Activated CD4-positive, alpha-beta T cell treated with anti-CD3 and anti-CD28 coated beads, Interleukin-2, amount 50 U/mL, for 1 hour (primary cell): ENCODE results near the gene TNFRSF4.
"Not testable (repeated sequence)": the region's sequence is repeated elsewhere in the genome, so short reads cannot be mapped to it uniquely, and the experiment has no call there.

Source experiments
- DNase-seq: peaks from one replicate; pipeline ENCODE4 v3.0.0-alpha.2; 2020

TNFRSF4 gene

DNA sequence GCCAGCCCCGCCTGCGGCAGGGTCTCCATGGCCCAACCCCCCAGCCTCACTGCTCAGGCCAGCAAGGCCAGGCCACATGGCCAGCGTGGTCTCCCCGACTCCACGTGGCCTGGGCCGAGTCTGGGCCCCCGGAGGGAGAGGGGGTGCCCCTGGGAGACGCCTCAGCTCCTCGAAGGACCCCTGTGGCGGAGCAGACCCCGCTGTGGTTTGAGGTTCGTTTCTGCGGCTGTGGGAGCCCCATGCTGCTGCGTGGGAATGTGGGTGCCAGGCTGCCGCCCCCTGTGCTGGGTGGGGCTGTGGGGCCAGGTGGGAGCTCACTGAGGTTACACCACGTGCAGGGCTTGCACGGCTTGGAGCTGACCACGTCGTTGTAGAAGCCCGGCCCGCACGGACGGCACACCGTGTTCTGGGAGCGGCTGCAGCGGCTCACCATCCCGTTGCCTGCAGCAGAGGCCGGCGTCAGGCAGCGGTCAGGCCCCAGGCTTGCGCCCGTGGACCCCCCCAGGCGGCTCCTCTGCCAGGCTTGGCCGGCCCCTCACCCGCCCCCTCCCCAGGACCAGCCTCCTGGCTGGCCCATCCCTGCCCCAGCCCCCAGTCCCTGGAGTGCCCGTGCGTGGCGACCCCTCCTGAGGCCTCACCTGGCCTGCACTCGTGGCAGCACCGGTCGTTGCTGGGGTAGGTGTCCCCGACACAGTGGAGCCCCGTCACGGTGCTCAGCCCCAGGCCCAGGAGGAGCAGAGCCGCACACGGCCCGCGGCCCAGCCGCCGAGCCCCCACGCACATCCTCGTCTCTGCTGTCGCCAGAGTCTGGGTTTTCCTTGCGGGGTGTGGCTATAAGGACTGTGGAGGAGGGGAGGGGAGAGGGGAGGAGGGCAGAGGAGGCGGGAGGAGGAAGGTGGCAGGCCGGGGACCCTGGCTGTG lies at the start of gene TNFRSF4:
Gene TNFRSF4, minus strand, starts transcription at position 809 of the 921 bp plus-strand sequence. Its CDS starts 26 bp downstream, at position 783.
- DNase-seq: peak; percentile 31

DNA sequence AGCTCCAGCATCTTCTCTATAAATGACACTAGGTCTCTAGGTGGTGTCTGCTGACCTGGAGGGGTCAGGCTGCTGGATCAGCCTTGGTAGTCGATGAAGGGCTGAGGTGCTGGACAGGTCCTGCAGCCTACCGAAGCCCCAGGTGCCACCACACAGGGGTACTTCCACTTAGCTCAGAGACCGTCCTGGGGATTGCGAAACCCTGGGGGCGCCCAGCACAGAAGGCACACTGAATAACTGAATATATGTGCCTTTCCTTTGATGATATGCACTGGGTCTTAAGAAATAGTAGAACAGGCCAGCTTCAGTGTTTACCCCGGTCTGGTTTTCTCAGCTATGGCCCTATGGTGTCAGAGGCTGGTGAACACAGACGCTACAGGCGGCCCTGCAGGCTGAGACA lies 48.8 kb upstream of the TNFRSF4 start:
- no peak for DNase-seq

DNA sequence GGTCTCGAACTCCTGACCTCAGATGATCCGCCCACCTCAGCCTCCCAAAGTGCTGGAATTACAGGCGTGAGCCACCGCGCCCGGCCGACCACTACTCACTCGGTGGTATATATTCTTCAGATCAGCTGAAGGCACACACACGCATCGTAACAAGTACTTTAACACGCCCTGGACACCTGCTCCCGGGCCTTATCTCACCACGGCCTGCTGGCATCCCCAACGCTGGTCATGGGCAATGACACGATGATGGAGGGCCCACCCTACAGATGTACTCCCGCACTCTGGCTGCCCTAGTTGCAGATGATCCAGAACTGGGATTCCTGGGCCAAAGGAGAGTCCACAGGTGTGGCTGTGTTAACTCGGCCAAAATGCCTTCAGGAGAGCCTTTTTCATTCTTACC lies 48.1 kb upstream of the TNFRSF4 start:
- DNase-seq: no peak

DNA sequence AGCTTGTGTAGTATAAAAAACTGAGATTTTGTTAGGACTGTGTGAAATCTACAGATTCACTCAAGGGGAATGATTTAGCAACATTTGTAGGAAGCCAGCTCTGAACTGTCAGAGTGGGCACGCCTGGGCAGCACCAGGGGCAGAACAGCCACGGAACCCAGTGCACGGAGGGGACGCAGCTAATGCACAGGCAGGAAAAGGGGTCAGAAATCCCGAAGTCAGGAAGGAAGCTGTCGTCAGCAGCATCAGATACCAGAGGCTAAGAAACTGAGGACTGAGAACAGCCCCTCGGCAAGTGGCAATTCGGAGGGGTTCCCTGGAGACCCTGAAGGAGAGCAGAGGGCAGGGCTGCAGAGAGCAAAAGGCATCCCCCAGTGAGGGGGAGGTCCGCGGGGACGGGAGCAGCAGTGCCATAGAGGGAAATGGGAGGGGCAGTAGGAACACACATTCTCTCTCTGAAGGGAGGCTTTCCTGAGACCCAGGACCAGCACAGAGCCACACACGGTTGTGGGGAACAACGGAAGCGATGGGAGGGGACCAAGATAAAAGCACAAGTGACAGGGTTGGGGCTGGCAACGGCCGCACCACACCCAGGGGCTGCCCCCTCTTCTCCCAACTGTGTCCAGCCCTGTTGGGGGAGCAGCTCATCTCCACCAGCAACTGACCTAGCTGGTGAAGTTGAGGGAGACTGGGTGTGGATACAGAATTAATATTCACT lies 47.0 kb upstream of the TNFRSF4 start:
- DNase-seq: no peak

DNA sequence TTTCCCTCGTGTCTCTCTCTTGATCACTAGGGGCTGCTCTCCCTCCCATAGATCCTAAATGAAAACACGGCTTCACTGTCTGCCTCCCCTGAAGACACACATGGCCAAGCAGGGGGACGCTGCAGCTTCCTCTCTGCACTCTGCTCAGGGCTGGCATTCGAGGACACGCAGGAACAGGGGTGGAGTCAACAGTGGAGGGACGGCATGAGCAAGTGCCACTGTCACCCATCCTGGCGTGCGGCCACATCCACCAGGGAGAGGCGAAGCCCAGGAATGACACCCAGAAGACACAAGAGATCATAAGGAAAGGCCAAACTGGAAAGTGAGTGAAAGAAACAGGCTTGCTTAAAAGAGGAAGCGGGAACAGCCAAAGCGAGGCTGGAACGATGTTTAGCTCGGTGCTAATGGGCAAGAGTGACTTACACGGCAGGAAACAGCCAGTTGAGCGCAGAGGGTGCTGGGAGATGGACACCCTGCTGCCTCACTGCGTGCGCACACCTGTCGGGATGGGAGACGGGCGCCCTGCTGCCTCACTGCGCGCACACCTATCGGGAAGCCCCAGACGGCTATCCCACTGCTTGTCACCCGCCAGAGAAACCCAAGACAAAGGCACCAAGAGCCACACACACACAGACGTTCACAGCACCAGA lies 46.1 kb upstream of the TNFRSF4 start:
- DNase-seq: no peak

DNA sequence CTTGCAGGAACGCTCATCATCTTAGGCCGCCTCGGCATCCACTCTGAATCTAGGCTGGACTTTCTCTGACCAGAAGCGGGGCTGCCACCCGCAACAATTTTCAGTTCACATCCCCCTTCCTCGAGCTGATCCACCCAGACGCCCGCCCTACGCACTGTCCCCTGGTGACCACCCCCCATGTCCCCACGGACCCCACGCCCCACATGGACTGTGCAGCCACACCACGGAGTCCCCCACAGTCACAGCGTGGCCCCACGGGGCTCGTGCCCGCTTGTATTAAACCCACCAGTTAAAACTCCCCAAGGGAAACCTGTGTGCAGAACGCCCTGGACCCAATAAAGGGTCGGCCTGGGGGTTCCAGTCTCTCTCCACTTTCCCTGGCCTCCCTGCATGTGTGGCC lies 45.6 kb upstream of the TNFRSF4 start:
- no peak for DNase-seq

DNA sequence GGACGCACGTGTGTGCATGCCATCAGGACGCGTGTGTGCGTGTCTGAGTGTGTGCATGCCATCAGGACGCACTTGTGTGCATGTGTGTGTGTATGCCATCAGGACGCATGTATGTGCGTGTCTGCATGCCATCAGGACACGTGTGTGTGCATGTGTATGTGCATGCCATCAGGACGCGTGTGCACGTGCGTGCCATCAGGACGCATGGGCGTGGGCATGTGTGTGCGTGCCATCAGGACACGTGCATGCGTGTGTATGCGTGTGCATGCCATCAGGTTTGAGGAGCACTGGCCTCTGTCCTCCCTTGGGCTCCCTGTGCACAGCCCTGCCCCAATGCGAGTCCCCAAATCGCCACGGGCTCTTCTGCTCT lies 45.2 kb upstream of the TNFRSF4 start:
- DNase-seq: no peak

DNA sequence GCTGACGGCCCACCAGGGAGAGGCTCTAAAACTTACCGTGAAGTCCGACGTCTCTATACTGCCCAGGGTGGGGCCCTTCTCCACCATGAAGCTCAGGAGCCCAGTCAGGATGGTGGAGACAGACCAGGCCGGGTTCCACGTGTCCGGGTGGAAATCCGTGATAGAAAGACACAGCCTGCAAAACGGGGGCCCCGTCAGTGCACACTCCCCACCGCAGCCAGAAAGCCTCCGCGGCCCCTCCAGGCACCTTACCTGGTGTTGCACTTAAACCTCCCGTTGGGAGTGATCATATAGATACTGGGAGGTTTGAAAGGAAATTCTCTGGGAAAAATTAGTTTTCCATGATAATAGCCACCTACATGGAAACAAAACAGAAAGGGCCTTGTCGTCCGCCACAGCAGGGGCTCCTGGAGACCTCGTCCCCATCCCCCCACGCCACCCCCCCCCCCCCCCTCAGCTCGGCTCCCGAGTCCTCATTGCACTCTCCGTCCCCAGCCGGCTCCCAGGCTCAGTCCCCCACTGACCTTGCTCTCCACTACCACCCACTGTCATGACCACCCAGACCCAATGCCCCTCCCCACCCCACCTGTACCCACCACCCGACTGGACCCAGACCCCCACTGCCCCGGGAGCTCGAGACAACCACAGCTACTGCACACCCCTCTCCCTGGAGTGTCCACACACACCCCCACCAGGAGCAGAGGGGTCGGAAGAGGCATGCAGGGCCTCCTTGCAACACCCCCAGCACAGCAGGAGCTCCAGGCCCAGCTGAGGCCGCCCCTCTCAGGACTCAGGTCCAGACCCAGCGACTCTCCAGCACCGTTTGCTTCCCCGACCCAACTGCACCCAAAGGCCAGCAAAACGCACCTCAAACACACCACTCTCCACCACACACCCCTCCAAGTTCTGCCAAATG lies 43.3 kb upstream of the TNFRSF4 start:
- DNase-seq: no peak

DNA sequence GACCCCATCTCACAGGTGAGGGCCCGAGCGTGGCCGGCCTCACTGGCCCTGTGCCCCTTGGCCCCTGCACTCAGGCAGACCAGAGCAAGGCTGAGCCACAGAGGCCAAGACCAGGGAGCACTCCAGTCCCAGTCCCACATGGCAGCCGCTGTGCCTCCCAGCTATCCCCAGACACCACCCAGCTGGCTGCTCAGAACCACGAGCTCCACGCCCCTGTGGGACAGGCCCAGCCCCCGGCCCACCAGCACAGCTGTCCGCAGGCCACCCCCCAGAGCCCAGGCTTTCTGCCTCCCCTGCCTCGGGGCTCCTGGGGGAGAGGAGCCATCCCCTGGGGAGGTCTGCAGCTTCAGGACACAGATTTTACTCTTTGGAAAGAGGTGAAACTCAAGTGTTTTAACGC lies 41.7 kb upstream of the TNFRSF4 start:
- DNase-seq: no peak

DNA sequence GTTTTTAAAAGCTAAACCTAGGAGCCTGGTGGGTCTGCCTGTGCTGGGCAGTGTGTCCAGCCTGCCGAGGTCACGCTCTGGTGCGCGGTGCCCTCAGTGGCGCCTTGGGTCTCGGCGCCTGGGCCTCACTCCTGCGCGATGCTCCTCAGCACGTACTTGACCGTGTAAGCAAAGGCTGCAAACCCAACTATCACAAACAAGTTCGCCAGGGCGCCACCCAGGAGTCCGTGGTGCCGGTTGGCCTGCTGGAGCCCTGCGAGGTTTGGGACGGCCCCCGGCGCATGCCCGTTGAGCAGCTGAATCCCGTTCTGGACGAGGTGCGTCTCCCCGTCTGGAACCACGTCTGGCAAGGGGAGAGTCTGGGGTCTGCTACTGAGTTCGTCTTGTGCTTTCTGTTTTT lies 41.1 kb upstream of the TNFRSF4 start:
- DNase-seq: no peak

DNA sequence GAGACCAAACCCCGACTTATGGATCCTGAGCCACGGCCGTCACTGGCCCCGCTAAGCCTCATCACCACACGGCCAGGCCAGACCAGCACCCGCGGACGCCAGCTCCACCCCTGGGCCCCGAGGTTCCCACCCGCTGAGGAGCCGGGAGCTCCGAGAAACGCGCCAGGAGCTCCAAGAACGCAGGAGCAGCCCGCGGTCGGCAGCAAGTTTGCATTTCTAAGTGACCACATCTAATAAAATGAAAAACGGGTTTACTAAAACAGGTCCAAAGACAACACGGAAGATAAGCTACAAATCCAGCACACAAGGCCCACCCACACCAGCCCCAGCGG lies 40.7 kb upstream of the TNFRSF4 start:
- no peak for DNase-seq

DNA sequence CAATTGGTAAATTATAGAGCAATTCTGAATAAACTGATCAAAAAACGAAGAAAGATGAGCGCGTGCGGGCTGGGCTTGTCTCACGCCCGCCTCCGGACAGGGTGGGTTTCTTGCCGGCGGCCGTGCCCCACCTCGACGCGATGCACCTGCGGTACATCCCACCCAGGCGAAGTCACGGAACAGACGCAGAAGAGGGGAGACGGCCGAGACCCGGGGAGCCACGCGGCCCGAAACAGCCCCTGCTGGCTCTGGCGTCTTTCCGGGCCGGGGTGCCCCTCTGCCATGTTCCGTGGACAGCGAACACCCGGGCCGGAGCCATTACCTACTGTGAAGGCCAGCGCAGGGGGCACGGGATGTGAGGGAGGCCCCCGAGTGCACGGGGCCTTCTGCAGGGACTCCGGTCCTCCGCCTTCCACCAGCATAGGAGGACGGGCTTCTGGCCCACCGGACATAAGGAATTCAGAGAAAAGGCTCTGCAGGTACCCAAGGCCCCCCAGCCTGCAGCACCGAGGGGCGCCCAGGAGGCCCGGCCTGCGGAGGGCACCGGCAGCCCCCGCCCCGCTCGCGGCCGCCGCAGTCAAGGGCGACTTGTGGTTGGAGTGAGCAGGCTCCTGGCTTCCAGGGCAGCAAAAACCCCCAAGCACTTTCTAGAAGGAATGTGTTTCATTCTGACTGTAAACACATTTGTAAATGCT lies 40.2 kb upstream of the TNFRSF4 start:
- no peak for DNase-seq

DNA sequence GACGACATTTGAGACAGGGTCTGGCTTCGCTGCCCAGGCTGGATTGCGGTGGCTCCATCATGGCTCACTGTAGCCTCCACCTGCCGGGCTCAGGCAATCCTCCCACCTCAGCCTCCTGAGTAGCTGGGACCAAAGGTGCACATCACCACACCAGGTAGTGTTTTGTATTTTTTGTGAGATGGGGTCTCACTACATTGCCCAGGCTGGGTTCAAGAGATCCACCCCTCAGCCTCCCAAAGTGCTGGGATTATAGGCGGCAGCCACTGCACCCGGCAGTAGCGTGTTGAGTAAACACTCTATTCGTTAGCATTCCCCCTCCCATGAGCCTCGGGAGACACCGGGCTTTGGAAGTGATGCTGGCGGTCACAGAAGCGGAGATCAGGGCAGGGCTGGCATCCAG lies 39.4 kb upstream of the TNFRSF4 start:
- DNase-seq: no peak

DNA sequence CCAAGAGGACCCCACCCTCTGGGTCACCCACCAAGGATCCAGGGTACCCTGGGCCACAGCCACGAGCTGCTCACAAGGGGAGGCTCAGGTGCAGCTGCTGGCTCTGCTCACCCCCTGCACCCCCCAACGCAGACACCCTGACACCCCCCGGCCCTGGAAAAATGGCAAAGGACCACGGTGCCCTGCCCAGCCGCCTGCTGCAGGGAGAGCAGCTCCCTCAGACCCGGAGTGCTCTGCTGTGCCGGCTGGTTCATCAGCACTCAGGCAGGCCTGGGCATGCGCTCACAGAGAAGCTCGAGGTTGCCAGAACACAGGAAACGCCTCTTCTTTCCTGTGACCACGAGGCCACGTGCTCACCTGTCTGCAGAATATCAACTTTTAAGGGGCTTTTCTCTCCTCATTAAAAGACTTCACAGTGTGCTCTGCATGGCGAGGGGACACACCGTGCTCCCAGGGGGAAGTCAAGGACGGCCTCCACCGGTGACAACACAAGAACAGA lies 36.9 kb upstream of the TNFRSF4 start:
- peak; percentile 62 for DNase-seq

DNA sequence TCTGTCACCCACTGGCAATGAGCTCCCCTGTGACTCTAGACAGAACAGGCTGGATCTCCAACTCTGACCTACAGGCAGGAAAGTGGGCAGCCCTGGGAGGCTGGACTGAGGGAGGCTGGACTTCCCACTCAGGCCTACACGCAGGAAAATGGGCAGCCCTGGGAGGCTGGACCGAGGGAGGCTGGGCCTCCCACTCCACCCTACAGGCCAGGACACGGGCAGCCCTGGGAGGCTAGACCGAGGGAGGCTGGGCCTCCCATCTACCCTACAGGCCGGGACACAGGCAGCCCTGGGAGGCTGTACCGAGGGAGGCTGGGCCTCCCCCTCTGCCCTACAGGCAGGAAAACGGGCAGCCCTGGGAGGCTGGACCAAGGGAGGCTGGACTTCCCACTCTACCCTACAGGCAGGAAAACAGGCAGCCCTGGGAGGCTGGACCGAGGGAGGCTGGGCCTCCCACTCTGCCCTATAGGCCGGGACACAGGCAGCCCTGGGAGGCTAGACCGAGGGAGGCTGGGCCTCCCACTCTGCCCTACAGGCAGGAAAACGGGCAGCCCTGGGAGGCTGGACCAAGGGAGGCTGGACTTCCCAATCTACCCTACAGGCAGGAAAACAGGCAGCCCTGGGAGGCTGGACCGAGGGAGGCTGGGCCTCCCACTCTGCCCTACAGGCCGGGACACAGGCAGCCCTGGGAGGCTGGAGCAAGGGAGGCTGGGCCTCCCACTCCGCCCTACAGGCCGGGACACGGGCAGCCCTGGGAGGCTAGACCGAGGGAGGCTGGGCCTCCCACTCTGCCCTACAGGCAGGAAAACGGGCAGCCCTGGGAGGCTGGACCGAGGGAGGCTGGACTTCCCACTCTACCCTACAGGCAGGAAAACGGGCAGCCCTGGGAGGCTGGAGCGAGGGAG lies 34.3 kb upstream of the TNFRSF4 start:
- not testable (repeated sequence) for DNase-seq

DNA sequence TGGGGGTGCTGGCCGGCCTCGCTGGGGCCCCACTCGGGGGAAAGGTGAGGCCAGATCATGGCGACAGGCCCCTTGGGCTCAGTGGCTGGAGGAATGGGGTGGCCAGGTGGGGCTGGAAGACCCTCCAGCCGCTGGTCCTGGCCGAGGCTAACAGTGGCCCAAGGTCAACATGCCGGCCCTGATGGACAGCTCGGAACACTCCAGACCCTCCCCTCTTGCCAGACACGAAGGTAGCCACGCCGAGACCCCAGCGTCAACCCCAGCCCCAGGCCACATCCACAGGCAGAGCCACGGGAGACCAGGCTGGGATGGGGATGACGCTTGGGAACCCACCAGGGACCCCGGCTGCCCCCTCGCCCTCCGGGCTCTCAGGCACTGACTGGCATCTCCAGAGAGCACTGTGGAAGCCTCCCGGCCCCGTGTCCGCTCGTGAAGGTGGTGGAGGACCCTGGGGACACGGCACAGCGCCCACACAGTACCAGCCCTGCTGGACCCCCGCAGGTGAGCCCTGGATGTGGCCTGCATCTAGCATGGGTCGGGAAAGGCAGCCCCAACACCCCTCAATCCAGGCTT lies 33.5 kb upstream of the TNFRSF4 start:
- DNase-seq: no peak

DNA sequence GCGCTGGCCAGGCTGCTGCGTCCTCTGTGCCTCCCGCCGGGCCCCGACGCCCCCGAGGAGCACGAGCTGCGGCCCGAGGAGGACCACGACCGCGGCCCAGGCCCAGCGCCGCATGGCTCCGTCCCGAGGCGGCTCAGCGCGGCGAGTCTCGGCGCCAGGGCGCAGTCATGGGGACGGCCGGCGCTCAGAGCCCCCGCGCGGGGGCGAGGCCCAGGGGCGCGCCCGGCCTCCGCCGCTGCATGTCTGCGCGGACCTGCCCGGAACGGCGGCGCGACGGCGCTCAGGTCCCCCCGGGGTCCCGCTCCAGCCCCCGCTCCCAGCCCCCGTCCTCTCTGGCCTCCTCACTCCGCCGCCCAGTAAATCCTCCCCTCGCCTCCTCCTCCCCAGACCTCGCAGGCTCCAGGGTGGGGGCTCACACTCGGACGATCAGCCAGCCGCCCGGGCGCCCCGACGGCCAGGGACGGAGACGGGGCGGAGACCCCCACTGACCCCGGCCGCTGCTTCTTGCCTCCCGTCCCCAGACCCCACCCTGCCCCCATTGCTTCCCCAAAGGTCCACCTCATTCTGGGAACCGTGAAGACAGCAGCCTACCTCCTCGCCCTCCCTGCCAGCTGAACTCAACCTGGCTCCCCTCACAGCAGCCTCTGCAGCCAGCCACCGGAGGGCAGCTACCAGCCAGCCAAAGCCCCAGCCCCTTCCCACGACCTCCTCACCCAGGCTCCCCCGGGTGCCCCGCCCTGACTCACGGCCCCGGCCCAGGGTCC lies 32.8 kb upstream of the TNFRSF4 start, which contains the start of gene C1QTNF12:
Gene C1QTNF12, minus strand, starts transcription at position 146 of the 764 bp plus-strand sequence. Its CDS starts 32 bp downstream, at position 114.
- DNase-seq: no peak

DNA sequence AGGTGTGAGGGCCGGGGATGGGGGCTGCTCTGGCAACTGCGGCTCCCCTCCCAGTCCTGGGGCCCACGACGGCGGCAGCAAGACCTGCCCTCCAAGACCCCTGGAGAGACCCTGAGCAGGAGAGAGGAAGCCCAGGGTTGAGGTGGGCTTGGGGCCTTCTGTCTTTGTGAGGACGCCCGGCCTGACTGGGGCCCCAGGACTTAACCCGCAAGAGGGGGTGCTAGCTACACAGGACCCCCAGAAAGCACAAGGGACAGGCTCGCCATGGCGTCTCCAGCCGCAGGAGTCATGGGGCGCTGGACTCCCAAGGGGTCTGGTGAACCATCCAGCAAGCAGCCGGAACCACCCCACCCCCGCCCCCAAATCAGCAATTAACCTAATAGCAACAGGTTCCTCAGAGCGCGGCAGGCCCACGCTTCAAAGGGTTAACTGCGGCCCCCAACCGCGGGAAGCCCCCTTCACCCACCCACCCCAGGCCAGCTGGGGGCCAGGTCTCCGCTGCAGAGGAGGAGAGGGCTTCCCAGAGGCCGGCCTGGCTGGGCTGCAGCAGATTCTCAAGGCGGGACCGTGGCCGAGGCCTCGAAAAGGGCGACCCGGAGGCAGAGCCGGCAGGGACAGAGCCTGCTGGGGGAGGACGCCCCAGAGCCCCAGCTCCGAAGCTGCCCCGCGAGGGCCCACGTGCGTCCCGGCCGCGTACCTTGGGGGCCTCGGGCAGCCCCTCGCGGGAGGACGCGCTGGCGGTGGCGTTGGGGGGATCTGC lies 32.0 kb upstream of the TNFRSF4 start:
- DNase-seq: no peak
